ENCODE data around the gene ZNF892. TPM values are rescaled to one million over a fixed set of nuclear protein-coding genes. Genes with fewer than 3 reads are reported as not detected.

The ZNF892 gene
- total and polyA plus RNA-seq, 2 of the 13 experiments (the other 11 are each of a cell fraction or from before 2014, with no cell fraction given): not detected

DNA sequence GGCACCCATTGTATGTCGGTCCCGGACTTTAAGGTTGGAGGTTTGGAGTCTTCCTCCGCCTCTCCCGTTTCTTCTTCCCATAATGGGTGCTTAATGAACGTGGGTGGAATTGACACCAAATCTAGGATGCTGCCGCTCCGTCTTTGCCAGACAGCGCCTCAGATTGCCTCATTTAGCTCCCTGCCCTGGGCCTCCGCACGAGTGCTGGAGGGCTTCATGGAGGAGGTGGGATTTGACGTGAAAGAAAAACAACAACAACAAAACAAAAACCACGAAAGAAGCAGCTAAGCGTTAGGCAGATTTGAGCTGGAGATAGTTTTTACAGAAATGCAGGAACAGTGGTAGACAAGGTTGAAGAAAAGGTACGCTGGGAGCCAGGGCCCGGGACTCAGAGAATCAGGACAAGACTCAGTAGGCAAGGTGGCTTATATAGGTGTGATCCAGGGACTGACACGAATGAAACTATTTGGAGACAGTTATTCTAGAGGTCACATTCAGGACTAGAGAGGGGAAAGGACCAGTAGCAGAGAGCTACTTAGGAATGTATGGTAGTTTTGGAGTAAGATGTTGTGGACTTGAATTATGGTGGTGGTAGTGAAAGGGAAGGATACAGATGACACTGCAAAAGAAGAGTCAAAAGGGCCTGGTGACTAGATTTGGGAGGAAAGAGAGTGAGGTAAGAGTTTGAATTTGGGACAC, 41.1 kb upstream of the ZNF892 start (continued):
- TF ChIP-seq, protein P1, sequence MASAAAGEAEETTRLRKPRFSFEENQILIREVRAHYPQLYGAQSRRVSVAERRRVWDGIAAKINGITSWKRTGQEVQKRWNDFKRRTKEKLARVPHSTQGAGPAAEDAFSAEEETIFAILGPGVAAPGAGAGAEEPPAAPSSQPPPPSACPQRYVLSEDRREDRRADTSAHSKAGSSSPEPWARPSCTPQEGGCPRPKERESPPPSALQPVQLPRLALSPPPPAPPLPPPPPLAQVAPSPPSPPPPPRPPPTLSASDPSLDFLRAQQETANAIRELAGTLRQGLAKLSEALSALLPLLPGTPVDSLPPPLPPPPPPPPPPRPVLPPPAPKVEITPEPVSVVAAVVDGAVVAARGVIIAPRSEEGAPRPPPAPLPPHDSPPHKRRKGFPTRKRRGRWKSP (CRISPR knock-in tag; IDR thresholded peaks at IDR 0.05): 0 out of 2 replicates have a peak, but pooled peaks have one; percentile 6
- TF ChIP-seq NFE2L1 (CRISPR knock-in tag; IDR thresholded peaks at IDR 0.05; ENCODE audit: borderline replicate concordance) (no peak), ZMYM3 (CRISPR knock-in tag; IDR thresholded peaks at IDR 0.05) (peak; percentile 96), MAX (IDR thresholded peaks at IDR 0.05) (peak; percentile 1; the same call in 1 of the 2 replicates), ZNF614 (CRISPR knock-in tag; IDR thresholded peaks at IDR 0.05; ENCODE audit: borderline replicate concordance) (0 out of 2 replicates have a peak, but pooled peaks have one; percentile 3), RCOR2 (CRISPR knock-in tag; IDR thresholded peaks at IDR 0.05) (peak; percentile 58; the same call in 1 of the 2 replicates), SMAD1 (CRISPR knock-in tag; IDR thresholded peaks at IDR 0.05; ENCODE audit: borderline replicate concordance, low read depth) (no peak), ELF3 (CRISPR knock-in tag; IDR thresholded peaks at IDR 0.05) (no peak), ZNF549 (CRISPR knock-in tag; IDR thresholded peaks at IDR 0.05) (no peak), SNAPC5 (CRISPR knock-in tag; IDR thresholded peaks at IDR 0.05; ENCODE audit: borderline replicate concordance) (no peak), ARID5B (CRISPR knock-in tag; IDR thresholded peaks at IDR 0.05) (no peak), SIX1 (CRISPR knock-in tag; IDR thresholded peaks at IDR 0.05; ENCODE audit: borderline replicate concordance) (no peak), MBD4 (IDR thresholded peaks at IDR 0.05; ENCODE audit: borderline replicate concordance, low read length) (no peak), ZNF17 (CRISPR knock-in tag; IDR thresholded peaks at IDR 0.05) (0 out of 2 replicates have a peak, but pooled peaks have one; percentile 56), KDM2A (CRISPR knock-in tag; IDR thresholded peaks at IDR 0.05; ENCODE audit: borderline replicate concordance, low read depth) (no peak; the same call in 1 of the 2 replicates), NR3C1 (CRISPR knock-in tag; IDR thresholded peaks at IDR 0.05) (no peak), ZNF547 (CRISPR knock-in tag; IDR thresholded peaks at IDR 0.05) (no peak), MYC (CRISPR knock-in tag; IDR thresholded peaks at IDR 0.05; ENCODE audit: borderline replicate concordance) (no peak)
- TF ChIP-seq, protein P2, sequence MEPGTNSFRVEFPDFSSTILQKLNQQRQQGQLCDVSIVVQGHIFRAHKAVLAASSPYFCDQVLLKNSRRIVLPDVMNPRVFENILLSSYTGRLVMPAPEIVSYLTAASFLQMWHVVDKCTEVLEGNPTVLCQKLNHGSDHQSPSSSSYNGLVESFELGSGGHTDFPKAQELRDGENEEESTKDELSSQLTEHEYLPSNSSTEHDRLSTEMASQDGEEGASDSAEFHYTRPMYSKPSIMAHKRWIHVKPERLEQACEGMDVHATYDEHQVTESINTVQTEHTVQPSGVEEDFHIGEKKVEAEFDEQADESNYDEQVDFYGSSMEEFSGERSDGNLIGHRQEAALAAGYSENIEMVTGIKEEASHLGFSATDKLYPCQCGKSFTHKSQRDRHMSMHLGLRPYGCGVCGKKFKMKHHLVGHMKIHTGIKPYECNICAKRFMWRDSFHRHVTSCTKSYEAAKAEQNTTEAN (CRISPR knock-in tag; conservative IDR thresholded peaks at IDR 0.05): no peak
